ENCODE measurements around the gene WBP1. TPM values are rescaled to one million over a fixed set of nuclear protein-coding genes. Genes with fewer than 3 reads are reported as not detected.

The WBP1 gene
- total and polyA plus RNA-seq, 4 donors: 39.5 to 65.0 (median 56.3) TPM

DNA sequence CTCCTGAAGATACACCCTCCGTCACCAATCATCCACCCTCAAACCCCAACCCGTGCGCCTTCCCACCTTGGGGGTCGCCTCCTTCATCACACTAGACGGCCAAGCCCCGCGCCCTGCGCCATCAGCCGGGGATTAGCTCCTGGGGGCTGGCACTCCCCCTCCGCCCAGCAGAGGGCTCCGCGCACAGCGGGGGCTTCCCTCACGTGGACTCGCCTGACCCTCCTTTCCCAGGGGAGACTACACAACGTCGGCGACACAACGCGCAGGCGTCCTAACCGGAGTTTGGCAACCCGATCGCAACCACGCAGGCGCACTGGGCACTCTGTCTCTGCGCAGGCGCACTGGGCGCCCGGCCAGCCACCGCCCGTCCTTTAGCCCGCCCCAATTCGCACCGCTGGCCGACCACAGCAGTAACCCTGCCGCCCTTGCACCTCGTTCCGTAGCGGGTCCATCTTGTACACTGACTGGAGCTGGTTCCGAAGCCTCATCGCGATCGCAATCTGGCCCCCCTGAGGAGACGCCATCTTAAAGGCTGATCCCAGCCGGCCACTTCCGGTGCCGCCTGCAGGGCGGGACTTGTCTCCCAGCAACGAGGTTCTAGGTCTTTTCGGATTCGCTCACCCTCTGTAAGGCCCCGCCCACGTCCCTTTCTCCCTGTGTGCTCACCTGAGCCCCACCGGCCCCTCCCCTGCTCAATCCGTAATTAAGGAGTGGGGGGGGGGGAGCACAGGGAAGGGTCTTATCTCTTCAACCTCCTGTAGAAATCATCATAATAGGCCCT, 49.1 kb downstream of the WBP1 start, which contains the start of gene PCGF1:
Gene PCGF1, minus strand, starts transcription at position 551 of the 781 bp plus-strand sequence. Its CDS starts 27 bp downstream, at position 524.
- peak within 1 kb of the TSS; percentile 74 for H3K4me3 ChIP-seq
- no peaks in the 10 kb centered on the region for H3K9me3 ChIP-seq (ENCODE audit: control insufficient read depth in 4 of 4, insufficient read depth in 3 of 4, low read length in 3 of 4)
- TF ChIP-seq, protein P1, sequence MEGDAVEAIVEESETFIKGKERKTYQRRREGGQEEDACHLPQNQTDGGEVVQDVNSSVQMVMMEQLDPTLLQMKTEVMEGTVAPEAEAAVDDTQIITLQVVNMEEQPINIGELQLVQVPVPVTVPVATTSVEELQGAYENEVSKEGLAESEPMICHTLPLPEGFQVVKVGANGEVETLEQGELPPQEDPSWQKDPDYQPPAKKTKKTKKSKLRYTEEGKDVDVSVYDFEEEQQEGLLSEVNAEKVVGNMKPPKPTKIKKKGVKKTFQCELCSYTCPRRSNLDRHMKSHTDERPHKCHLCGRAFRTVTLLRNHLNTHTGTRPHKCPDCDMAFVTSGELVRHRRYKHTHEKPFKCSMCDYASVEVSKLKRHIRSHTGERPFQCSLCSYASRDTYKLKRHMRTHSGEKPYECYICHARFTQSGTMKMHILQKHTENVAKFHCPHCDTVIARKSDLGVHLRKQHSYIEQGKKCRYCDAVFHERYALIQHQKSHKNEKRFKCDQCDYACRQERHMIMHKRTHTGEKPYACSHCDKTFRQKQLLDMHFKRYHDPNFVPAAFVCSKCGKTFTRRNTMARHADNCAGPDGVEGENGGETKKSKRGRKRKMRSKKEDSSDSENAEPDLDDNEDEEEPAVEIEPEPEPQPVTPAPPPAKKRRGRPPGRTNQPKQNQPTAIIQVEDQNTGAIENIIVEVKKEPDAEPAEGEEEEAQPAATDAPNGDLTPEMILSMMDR (IDR thresholded peaks at IDR 0.05; ENCODE audit: control extremely low read depth, extremely low read depth): peak; percentile 1
- 1% methylated on average over 55 to 56 of the region's 56 CpGs for WGBS, 2 donors
- H3K27ac ChIP-seq (ENCODE audit: low read depth in 1 of 2, low read length in 1 of 2): peak within 1 kb of the TSS; percentile 93 to 98
- DNase-seq (peak; percentile 98 to 99 (median 99)), ATAC-seq (ENCODE audit: insufficient read depth, low FRiP score) (peak; percentile 90)
- peaks cover 6 to 29% (median 14%) of the 10 kb centered on the region in 5 donors for H3K4me1 ChIP-seq (ENCODE audit: control insufficient read depth in 5 of 5, insufficient read depth in 5 of 5, low read length in 5 of 5)
- peak within 1 kb of the TSS; percentile 8 to 93 for H3K9ac ChIP-seq (ENCODE audit: insufficient read depth in 1 of 2, low read length in 2 of 2)
- peaks cover 0 to 14% (median 8%) of the 10 kb centered on the region in 4 donors for H3K36me3 ChIP-seq (ENCODE audit: control insufficient read depth in 4 of 4, insufficient read depth in 4 of 4, low read length in 4 of 4)
- H3K27me3 ChIP-seq (ENCODE audit: control insufficient read depth in 3 of 3, insufficient read depth in 3 of 3, low read length in 2 of 3): peaks cover 0 to 63% (median 61%) of the 10 kb centered on the region in 3 donors

GRCh38 chr2:74507926-74508520, 49.8 kb downstream of the WBP1 start:
- peak overlapping the region; percentile 8 to 93 for H3K9ac ChIP-seq (ENCODE audit: insufficient read depth in 1 of 2, low read length in 2 of 2)
- peaks cover 0 to 63% (median 62%) of the 10 kb centered on the region in 3 donors for H3K27me3 ChIP-seq (ENCODE audit: control insufficient read depth in 3 of 3, insufficient read depth in 3 of 3, low read length in 2 of 3)
- H3K9me3 ChIP-seq (ENCODE audit: control insufficient read depth in 4 of 4, insufficient read depth in 3 of 4, low read length in 3 of 4): no peaks in the 10 kb centered on the region
- WGBS, 2 donors: 14 to 15% methylated on average over 38 of the region's 38 CpGs
- ATAC-seq (ENCODE audit: insufficient read depth, low FRiP score) (no peak), DNase-seq (peak in 2 of 3 donors; percentile 37 to 44)
- peaks cover 6 to 22% (median 9%) of the 10 kb centered on the region in 5 donors for H3K4me1 ChIP-seq (ENCODE audit: control insufficient read depth in 5 of 5, insufficient read depth in 5 of 5, low read length in 5 of 5)
- TF ChIP-seq, protein P1 (IDR thresholded peaks at IDR 0.05; ENCODE audit: control extremely low read depth, extremely low read depth): no peak
- peaks cover 0 to 14% (median 8%) of the 10 kb centered on the region in 4 donors for H3K36me3 ChIP-seq (ENCODE audit: control insufficient read depth in 4 of 4, insufficient read depth in 4 of 4, low read length in 4 of 4)
- H3K27ac ChIP-seq (ENCODE audit: low read depth in 1 of 2, low read length in 1 of 2): peak overlapping the region; percentile 51 to 98
- H3K4me3 ChIP-seq: peak overlapping the region; percentile 47

DNA sequence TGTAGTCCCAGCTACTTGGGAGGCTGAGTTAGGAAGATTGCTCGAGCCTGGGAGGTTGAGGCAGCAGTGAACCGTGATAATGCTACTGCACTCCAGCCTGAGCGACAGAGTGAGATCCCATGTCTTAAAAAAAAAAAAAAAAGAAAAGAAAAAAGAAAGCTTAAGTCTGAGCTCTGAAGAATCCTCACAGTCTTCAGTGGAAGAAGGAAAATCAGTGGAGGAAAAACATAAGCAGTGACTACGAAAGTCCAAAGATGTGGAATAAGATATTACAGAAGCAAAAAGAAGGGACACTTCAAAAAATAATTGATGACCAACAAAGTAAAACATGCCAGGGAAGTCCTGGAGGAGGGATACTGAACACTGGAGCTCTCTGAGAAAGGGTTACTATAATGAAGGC, 52.0 kb downstream of the WBP1 start:
- H3K27me3 ChIP-seq (ENCODE audit: control insufficient read depth in 3 of 3, insufficient read depth in 3 of 3, low read length in 2 of 3): peaks cover 6 to 67% (median 57%) of the 10 kb centered on the region in 3 donors
- no peak for ATAC-seq (ENCODE audit: insufficient read depth, low FRiP score)
- no peak for DNase-seq
- WGBS, 2 donors: 85 to 89% methylated on average over 4 of the region's 4 CpGs
- H3K9ac ChIP-seq (ENCODE audit: insufficient read depth in 1 of 2, low read length in 2 of 2): no peak overlapping the region
- no peak overlapping the region for H3K4me3 ChIP-seq
- H3K27ac ChIP-seq (ENCODE audit: low read depth in 1 of 2, low read length in 1 of 2): no peak overlapping the region
- H3K9me3 ChIP-seq (ENCODE audit: control insufficient read depth in 4 of 4, insufficient read depth in 3 of 4, low read length in 3 of 4): peaks cover 0 to 8% (median 0%) of the 10 kb centered on the region in 4 donors
- peaks cover 3 to 20% (median 8%) of the 10 kb centered on the region in 5 donors for H3K4me1 ChIP-seq (ENCODE audit: control insufficient read depth in 5 of 5, insufficient read depth in 5 of 5, low read length in 5 of 5)
- TF ChIP-seq, protein P1 (IDR thresholded peaks at IDR 0.05; ENCODE audit: control extremely low read depth, extremely low read depth): no peak
- peaks cover 0 to 10% (median 6%) of the 10 kb centered on the region in 4 donors for H3K36me3 ChIP-seq (ENCODE audit: control insufficient read depth in 4 of 4, insufficient read depth in 4 of 4, low read length in 4 of 4)

Other genes with a start within 250 kb of the WBP1 start
- 1 to 10 TPM; 5.2 to 9.6 TPM for gene SLC4A5, start 115.0 kb upstream of the WBP1 start, total RNA-seq
- gene SLC4A5, start 115.0 kb upstream of the WBP1 start, polyA plus RNA-seq: 1 to 10 TPM in 1 of 2 donors, under 1 TPM in 1; 0.85 to 2.5 TPM
- 100 to 1,000 TPM in 1 of 2 donors, 10 to 100 TPM in 1; 98.4 to 142 TPM for gene DCTN1, start 78.1 kb upstream of the WBP1 start, total RNA-seq
- gene DCTN1, start 78.1 kb upstream of the WBP1 start, polyA plus RNA-seq: 100 to 1,000 TPM in 1 of 2 donors, 10 to 100 TPM in 1; 69.9 to 110 TPM
- gene C2orf81, start 36.8 kb upstream of the WBP1 start, total RNA-seq: 10 to 100 TPM in 1 of 2 donors, 1 to 10 TPM in 1; 3.4 to 16.9 TPM
- 1 to 10 TPM; 7.3 TPM for gene C2orf81, start 36.8 kb upstream of the WBP1 start, polyA plus RNA-seq
- 10 to 100 TPM; 36.1 to 42.3 TPM for gene WDR54, start 36.7 kb upstream of the WBP1 start, total RNA-seq
- 10 to 100 TPM; 15.4 to 27.9 TPM for gene WDR54, start 36.7 kb upstream of the WBP1 start, polyA plus RNA-seq
- 10 to 100 TPM; 37.5 to 46.0 TPM for gene RTKN, start 16.5 kb upstream of the WBP1 start, total RNA-seq
- 10 to 100 TPM; 21.9 to 23.7 TPM for gene RTKN, start 16.5 kb upstream of the WBP1 start, polyA plus RNA-seq
- gene INO80B, start 3.4 kb upstream of the WBP1 start, total RNA-seq: 10 to 100 TPM; 22.7 to 40.7 TPM
- gene INO80B, start 3.4 kb upstream of the WBP1 start, polyA plus RNA-seq: 10 to 100 TPM; 33.1 to 72.3 TPM
- gene MOGS, start 6.9 kb downstream of the WBP1 start, total RNA-seq: 10 to 100 TPM; 37.5 to 72.0 TPM
- gene MOGS, start 6.9 kb downstream of the WBP1 start, polyA plus RNA-seq: 10 to 100 TPM; 35.4 to 53.5 TPM
- gene MRPL53, start 14.2 kb downstream of the WBP1 start, total RNA-seq: 100 to 1,000 TPM in 1 of 2 donors, 10 to 100 TPM in 1; 23.3 to 106 TPM
- gene MRPL53, start 14.2 kb downstream of the WBP1 start, polyA plus RNA-seq: 10 to 100 TPM; 70.6 to 70.9 TPM
- gene CCDC142, start 24.6 kb downstream of the WBP1 start, total RNA-seq: 10 to 100 TPM; 17.8 to 25.5 TPM
- 1 to 10 TPM; 5.5 to 8.2 TPM for gene CCDC142, start 24.6 kb downstream of the WBP1 start, polyA plus RNA-seq
- gene TTC31, start 24.6 kb downstream of the WBP1 start, total RNA-seq: 10 to 100 TPM; 20.9 to 23.7 TPM
- gene TTC31, start 24.6 kb downstream of the WBP1 start, polyA plus RNA-seq: 10 to 100 TPM; 13.7 to 19.2 TPM
- gene LBX2, start 41.2 kb downstream of the WBP1 start, total RNA-seq: 1 to 10 TPM in 1 of 2 donors, under 1 TPM in 1; 0.63 to 1.9 TPM
- 1 to 10 TPM in 1 of 2 donors, under 1 TPM in 1; 0.83 to 1.4 TPM for gene LBX2, start 41.2 kb downstream of the WBP1 start, polyA plus RNA-seq
- gene PCGF1, start 49.3 kb downstream of the WBP1 start, total RNA-seq: 10 to 100 TPM; 16.7 to 35.5 TPM
- 10 to 100 TPM; 20.6 to 47.8 TPM for gene PCGF1, start 49.3 kb downstream of the WBP1 start, polyA plus RNA-seq
- gene TLX2, start 56.0 kb downstream of the WBP1 start, total RNA-seq: not detected
- gene TLX2, start 56.0 kb downstream of the WBP1 start, polyA plus RNA-seq: under 1 TPM in 1 of 2 donors, not detected in 1; 0.03 TPM
- under 1 TPM in 1 of 2 donors, not detected in 1; 0.34 TPM for gene DQX1, start 67.8 kb downstream of the WBP1 start, total RNA-seq
- gene DQX1, start 67.8 kb downstream of the WBP1 start, polyA plus RNA-seq: under 1 TPM; 0.12 to 0.17 TPM
- 100 to 1,000 TPM in 1 of 2 donors, 10 to 100 TPM in 1; 65.6 to 102 TPM for gene AUP1, start 71.3 kb downstream of the WBP1 start, total RNA-seq
- 100 to 1,000 TPM; 156 to 185 TPM for gene AUP1, start 71.3 kb downstream of the WBP1 start, polyA plus RNA-seq
- 10 to 100 TPM; 26.6 to 32.4 TPM for gene HTRA2, start 71.5 kb downstream of the WBP1 start, total RNA-seq
- 10 to 100 TPM; 30.7 to 42.1 TPM for gene HTRA2, start 71.5 kb downstream of the WBP1 start, polyA plus RNA-seq
- 10 to 100 TPM in 1 of 2 donors, 1 to 10 TPM in 1; 5.9 to 11.1 TPM for gene LOXL3, start 95.5 kb downstream of the WBP1 start, total RNA-seq
- 1 to 10 TPM; 2.9 to 7.3 TPM for gene LOXL3, start 95.5 kb downstream of the WBP1 start, polyA plus RNA-seq
- 10 to 100 TPM; 17.7 to 34.5 TPM for gene DOK1, start 96.3 kb downstream of the WBP1 start, total RNA-seq
- gene DOK1, start 96.3 kb downstream of the WBP1 start, polyA plus RNA-seq: 10 to 100 TPM; 18.6 to 37.3 TPM
- under 1 TPM; 0.83 to 0.94 TPM for gene M1AP, start 189.9 kb downstream of the WBP1 start, total RNA-seq
- gene M1AP, start 189.9 kb downstream of the WBP1 start, polyA plus RNA-seq: 1 to 10 TPM in 1 of 2 donors, under 1 TPM in 1; 0.77 to 1.2 TPM
- gene SEMA4F, start 195.8 kb downstream of the WBP1 start, total RNA-seq: 1 to 10 TPM; 4.9 to 9.6 TPM
- gene SEMA4F, start 195.8 kb downstream of the WBP1 start, polyA plus RNA-seq: 1 to 10 TPM; 3.0 to 3.4 TPM

Data from lung (tissue), 12 donors.